ES-I3 (cell line): Measurements from ENCODE around the gene SLC35F3.
"Not testable (repeated sequence)": the region's sequence is repeated elsewhere in the genome, so short reads cannot be mapped to it uniquely, and the experiment has no call there.

Source experiments
- H3K36me3 ChIP-seq: 2 replicates; pipeline ENCODE4 v1.6.1; 2013; ENCODE audit warnings: mild to moderate bottlenecking, low read length, control low read depth, moderate library complexity; ENCODE audit not compliant: insufficient read depth
- H3K4me1 ChIP-seq: 2 replicates; pipeline ENCODE4 v1.6.1; 2013; ENCODE audit warnings: mild to moderate bottlenecking, control low read depth, low read length; ENCODE audit not compliant: insufficient read depth
- H3K9ac ChIP-seq: 2 replicates; pipeline ENCODE4 v1.6.1; 2013; ENCODE audit warnings: low read depth, mild to moderate bottlenecking, low read length, moderate library complexity
- H3K9me3 ChIP-seq: 2 replicates; pipeline ENCODE4 v1.6.1; 2013; ENCODE audit warnings: mild to moderate bottlenecking, low read length, moderate library complexity; ENCODE audit not compliant: control insufficient read depth, insufficient read depth

SLC35F3 gene

DNA sequence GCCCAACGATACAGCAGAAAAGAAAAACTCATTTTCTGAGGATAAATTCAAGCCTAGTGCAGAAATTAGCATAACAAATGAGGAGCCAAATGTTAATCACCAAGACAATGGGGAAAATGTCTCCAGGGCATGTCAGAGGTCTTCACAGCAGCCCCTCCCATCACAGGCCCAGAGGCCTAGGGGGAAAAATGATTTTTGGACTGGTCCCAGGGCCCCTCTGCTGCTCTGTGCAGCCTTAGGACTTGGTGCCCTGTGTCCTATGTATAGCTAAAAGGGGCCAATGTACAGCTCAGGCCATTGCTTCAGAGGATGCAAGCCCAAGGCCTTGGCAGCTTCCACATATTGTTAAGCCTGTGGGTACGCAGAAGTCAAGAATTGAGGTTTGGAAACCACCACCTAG lies 13.3 kb upstream of the SLC35F3 start:
- H3K36me3 ChIP-seq, H3K4me1 ChIP-seq, H3K9ac ChIP-seq: not testable (repeated sequence)
- H3K9me3 ChIP-seq: peaks cover 12% of the 10 kb centered on the region

DNA sequence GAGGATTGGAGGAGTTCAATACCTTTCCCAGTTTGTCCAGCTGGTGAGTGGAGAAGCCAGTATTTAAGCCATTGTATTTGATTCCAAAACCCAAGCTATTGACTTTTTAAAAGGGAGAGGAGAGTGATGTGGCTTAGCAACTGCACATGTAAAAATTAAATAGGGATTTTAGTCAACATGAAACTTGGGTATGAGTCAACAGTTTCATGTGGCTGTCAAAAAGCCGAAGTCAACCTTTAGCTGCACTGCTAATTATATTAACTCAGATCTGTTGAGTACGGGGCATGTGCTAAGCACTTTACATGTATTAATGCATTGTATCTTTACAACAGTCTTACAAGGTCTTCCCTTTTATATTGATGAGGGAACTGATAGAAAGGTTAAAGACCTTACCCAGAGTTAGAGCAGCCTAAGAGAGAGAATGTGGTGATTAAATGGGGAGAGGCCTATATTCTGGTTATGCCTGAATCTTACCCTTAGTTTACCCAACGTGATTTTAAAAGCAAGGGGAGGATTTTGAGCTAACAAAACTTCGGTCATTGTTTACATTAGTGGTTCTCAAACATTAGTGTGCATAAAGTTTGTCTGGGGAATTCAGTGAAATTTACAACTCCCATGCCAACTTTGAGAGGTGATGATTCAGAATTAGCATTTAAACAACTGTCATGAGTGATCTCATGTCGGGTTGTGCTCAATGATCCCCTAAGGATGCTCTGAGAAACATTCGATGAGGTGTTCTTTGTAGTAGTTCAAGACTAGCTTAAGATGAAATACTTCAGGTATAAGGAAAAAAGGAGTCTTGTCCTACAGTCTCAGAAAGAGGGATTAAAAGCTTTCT lies 6.9 kb upstream of the SLC35F3 start:
- Histone ChIP-seq H3K4me1 (no peaks in the 10 kb centered on the region), H3K9ac (no peak overlapping the region), H3K9me3 (no peaks in the 10 kb centered on the region; the same call in 1 of the 2 replicates)

GRCh38 chr1:233901495-233901894 lies 3.0 kb upstream of the SLC35F3 start:
- H3K36me3 ChIP-seq: no peaks in the 10 kb centered on the region
- H3K4me1 ChIP-seq: no peaks in the 10 kb centered on the region
- no peak overlapping the region for H3K9ac ChIP-seq
- no peaks in the 10 kb centered on the region for H3K9me3 ChIP-seq

More for the DNA sequence above, 6.9 kb upstream of the SLC35F3 start:
- no peaks in the 10 kb centered on the region for H3K36me3 ChIP-seq

GRCh38 chr1:233905416-233906051 lies 1.1 kb downstream of the SLC35F3 start:
- Histone ChIP-seq H3K9me3 (no peaks in the 10 kb centered on the region), H3K4me1 (no peaks in the 10 kb centered on the region), H3K36me3 (no peaks in the 10 kb centered on the region), H3K9ac (peak overlapping the region; percentile 80; the same call in 1 of the 2 replicates)

DNA sequence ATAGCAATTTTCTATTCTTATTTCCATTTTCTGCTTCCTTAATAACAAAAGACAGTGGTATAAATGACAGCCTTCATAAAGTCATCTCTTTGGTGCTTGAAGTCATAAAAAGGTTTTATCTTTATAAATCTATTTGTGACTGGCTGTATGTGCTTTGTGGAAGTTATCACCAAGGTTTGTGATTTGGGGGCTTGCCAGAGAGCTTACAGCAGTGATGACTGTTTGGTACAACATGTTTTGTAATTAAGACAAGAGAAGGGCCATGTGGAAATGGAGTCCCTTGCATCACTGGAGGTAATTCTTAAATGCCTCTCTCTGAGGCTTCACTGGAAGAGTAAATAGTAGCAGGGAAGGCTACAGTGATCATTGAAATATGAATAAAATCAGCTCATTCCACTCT lies 2.7 kb downstream of the SLC35F3 start:
- Histone ChIP-seq H3K4me1 (no peaks in the 10 kb centered on the region), H3K9ac (no peak overlapping the region), H3K9me3 (no peaks in the 10 kb centered on the region), H3K36me3 (no peaks in the 10 kb centered on the region)

DNA sequence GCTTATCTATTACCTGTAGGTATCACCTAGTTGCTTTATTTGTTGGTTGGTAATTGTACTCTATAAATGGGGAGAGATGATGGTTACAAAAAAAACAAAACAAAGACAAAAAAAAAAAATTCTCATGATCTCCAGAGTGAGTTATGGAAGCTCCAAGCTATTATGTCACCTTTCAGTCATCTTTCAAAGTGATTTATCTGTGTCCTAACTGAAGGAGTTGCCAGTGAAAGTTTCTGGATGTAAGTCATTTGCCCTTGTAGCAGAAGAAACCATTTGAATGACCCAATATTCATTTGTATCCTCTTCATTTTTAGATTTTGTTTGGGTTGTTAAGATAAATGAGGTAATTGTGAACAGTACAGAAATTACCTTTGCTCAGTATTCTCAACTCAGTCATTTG lies 3.6 kb downstream of the SLC35F3 start:
- Histone ChIP-seq H3K4me1 (no peaks in the 10 kb centered on the region), H3K9ac (no peak overlapping the region)

DNA sequence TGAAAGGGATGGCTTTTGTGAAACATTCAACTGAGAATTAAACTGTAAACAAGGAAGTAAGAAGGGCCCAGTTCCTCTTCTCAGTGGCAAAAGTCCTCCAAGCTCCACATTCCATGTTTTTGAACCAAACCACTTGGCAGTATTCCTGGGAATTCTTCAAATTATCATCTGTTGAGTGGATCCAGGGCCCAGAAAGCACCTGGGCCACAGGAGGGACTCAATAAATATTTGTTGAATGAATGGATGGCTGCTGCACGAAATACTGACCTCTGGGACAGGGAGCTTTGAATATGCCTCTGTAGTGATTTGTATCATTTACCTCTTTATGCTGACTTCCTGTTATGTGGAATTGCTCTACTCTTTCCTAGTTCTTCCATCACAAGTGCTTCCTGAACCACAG lies 4.7 kb downstream of the SLC35F3 start:
- H3K4me1 ChIP-seq: no peaks in the 10 kb centered on the region
- no peak overlapping the region for H3K9ac ChIP-seq

More for the DNA sequence above, 3.6 kb downstream of the SLC35F3 start:
- Histone ChIP-seq H3K9me3 (no peaks in the 10 kb centered on the region), H3K36me3 (no peaks in the 10 kb centered on the region)

DNA sequence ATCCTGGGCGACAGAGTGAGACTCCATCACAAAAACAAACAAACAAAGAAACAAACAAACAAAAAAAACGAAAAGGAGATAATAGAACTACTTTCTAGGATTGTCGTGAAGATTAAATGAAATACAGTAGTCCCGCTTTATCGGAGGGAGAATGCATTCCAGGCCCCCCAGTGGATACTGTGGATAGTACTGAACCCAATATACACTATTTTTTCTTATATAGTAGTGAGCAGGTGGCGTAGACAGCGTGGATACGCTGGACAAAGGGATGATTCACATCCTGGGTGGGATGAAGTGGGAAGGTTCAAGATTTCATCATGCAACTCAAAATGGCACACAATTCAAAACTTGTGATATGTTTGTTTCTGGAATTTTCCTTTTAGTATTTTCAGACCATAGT lies 8.0 kb downstream of the SLC35F3 start:
- Histone ChIP-seq H3K36me3 (no peaks in the 10 kb centered on the region), H3K4me1 (no peaks in the 10 kb centered on the region), H3K9ac (no peak overlapping the region), H3K9me3 (no peaks in the 10 kb centered on the region; the same call in 1 of the 2 replicates)

More for the DNA sequence above, 4.7 kb downstream of the SLC35F3 start:
- no peaks in the 10 kb centered on the region for H3K36me3 ChIP-seq
- no peaks in the 10 kb centered on the region for H3K9me3 ChIP-seq

DNA sequence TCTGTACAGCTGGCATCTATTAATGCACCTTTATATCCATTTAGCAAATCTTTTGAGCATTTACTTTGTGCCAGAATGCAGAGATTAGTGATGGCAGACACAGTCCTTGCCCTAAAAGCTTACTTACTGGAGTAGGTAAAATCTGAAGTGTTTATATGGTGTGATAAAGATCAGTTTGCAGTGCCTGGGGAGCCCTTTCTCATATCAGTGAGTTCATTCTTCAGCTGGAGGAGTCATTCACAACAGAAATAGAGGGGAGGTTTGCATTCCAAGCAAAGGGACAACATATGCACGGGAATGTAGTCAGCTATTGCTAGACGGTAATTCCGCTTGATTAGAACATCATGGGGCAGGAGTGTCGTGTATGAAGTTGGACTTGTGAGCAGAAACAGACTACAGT lies 8.4 kb downstream of the SLC35F3 start:
- Histone ChIP-seq H3K36me3 (no peaks in the 10 kb centered on the region), H3K9me3 (no peaks in the 10 kb centered on the region; the same call in 1 of the 2 replicates), H3K4me1 (no peaks in the 10 kb centered on the region), H3K9ac (no peak overlapping the region)

- Histone ChIP-seq H3K4me1 (no peaks in the 10 kb centered on the region), H3K9ac (no peak overlapping the region), H3K9me3 (no peaks in the 10 kb centered on the region; the same call in 1 of the 2 replicates), H3K36me3 (no peaks in the 10 kb centered on the region)
Observed at GRCh38 chr1:233916706-233917105, 12.2 kb downstream of the SLC35F3 start.

GRCh38 chr1:233919786-233920185 lies 15.3 kb downstream of the SLC35F3 start:
- Histone ChIP-seq H3K36me3 (no peaks in the 10 kb centered on the region), H3K4me1 (no peaks in the 10 kb centered on the region), H3K9me3 (no peaks in the 10 kb centered on the region; the same call in 1 of the 2 replicates), H3K9ac (no peak overlapping the region)

- Histone ChIP-seq H3K4me1 (no peaks in the 10 kb centered on the region), H3K9me3 (no peaks in the 10 kb centered on the region), H3K9ac (no peak overlapping the region), H3K36me3 (no peaks in the 10 kb centered on the region)
Observed at GRCh38 chr1:233928123-233928522, 23.6 kb downstream of the SLC35F3 start.

- H3K36me3 ChIP-seq: no peaks in the 10 kb centered on the region
- H3K9me3 ChIP-seq: no peaks in the 10 kb centered on the region
- no peak overlapping the region for H3K9ac ChIP-seq
- H3K4me1 ChIP-seq: no peaks in the 10 kb centered on the region
Observed at GRCh38 chr1:233933339-233933738, 28.9 kb downstream of the SLC35F3 start.

- no peaks in the 10 kb centered on the region for H3K9me3 ChIP-seq
- no peak overlapping the region for H3K9ac ChIP-seq
- no peaks in the 10 kb centered on the region for H3K36me3 ChIP-seq
- no peaks in the 10 kb centered on the region for H3K4me1 ChIP-seq
Observed at GRCh38 chr1:233935297-233935868, 30.9 kb downstream of the SLC35F3 start.

DNA sequence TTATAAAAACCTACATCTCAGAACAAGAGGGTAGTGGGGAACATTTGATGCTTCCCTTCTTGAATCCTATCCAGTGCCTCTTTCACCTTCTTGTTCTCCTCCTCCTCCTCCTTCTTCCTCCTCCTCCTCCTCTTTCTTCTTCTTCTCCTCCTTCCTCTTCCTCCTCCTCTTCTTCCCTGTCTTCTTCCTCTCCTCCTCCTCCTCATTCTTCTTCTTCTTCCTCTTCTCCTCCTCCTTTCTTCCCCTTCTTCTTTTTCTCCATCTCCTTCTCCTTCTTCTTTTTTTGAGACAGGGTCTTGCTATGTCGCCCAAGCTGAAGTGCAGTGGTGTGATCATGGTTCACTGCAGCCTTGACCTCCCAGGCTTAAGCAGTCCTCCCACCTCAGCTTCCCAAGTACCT lies 31.9 kb downstream of the SLC35F3 start:
- Histone ChIP-seq H3K9ac (no peak overlapping the region), H3K4me1 (no peaks in the 10 kb centered on the region), H3K36me3 (no peaks in the 10 kb centered on the region), H3K9me3 (no peaks in the 10 kb centered on the region)
